Right atrium auricular region (tissue), 2 donors: ENCODE results near the gene KLK1. TPM values are rescaled to one million over a fixed set of nuclear protein-coding genes. Genes with fewer than 3 reads are reported as not detected.

Experiments
- DNase-seq: peaks from one replicate; pipeline ENCODE4 v3.0.0-alpha.2; 2019; ENCODE audit warnings: low spot score
- H3K27ac ChIP-seq, 2 donors: fragments of 200-600 bp; sonication (generic); 1 replicate in 1 of 2; 2 replicates in 1 of 2; pipeline ENCODE4 v1.5.1; 2016 to 2019
- H3K27me3 ChIP-seq, 2 donors: fragments of 200-600 bp; sonication (generic); one replicate each; pipeline versions ENCODE4 v1.5.1 to v1.6.0; 2017 to 2019
- H3K36me3 ChIP-seq: fragments of 200-600 bp; sonication (generic); one replicate; pipeline ENCODE4 v1.5.1; 2016
- H3K4me1 ChIP-seq, 2 donors: fragments of 200-600 bp; sonication (generic); one replicate each; pipeline versions ENCODE4 v1.5.1 to v1.6.0; 2017 to 2019
- H3K4me3 ChIP-seq, 2 donors: fragments of 200-600 bp; sonication (generic); 1 replicate in 1 of 2; 2 replicates in 1 of 2; pipeline ENCODE4 v1.5.1; 2017 to 2019; ENCODE audit warnings: mild to moderate bottlenecking in 1 of 2, moderate library complexity in 1 of 2
- H3K9me3 ChIP-seq, 2 donors: fragments of 200-600 bp; sonication (generic); one replicate each; pipeline ENCODE4 v1.5.1; 2019
- total RNA-seq, 2 donors: library from RNA; depleted of rRNA; stranded (reverse); fragments of >200 nt; gene quantifications; one replicate each; pipeline ENCODE4 v1.1.0, GENCODE V29; 2016
- TF ChIP-seq, protein P1 (sequence below), 2 donors: fragments of 200-600 bp; sonication (generic); IDR thresholded peaks; one replicate each; pipeline ENCODE4 v1.5.1; 2019; ENCODE audit warnings: antibody characterized with exemption in 2 of 2

Gene KLK1
- total RNA-seq, 2 donors from 2014 or later: 0.51 TPM; not detected in 1

DNA sequence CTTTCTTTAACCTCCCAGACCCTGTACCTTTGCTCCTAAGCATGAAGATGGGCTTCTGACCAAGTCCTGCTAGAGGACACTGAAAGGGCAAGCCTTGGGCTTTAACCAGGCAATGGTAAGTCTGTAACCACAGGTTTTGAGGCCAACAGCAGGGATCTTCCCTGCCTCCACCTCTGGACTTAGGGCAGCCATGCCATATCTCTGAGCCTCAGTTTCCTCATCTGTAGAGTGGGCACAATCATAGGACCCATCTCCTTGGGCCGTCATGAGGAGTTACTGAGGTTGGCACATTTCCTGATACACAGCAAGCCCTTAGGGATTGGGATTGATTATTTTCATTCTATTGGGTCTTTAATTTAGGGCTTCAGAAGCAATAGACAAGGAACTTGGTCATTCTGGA, 14.7 kb downstream of the KLK1 start:
- DNase-seq: no peak
- Histone ChIP-seq H3K36me3 (no peaks in the 10 kb centered on the region), H3K27me3 (no peaks in the 10 kb centered on the region), H3K9me3 (no peaks in the 10 kb centered on the region), H3K4me3 (no peak overlapping the region), H3K27ac (no peak overlapping the region), H3K4me1 (peaks cover 0 to 2% of the 10 kb centered on the region in 2 donors)
- TF ChIP-seq, protein P1, sequence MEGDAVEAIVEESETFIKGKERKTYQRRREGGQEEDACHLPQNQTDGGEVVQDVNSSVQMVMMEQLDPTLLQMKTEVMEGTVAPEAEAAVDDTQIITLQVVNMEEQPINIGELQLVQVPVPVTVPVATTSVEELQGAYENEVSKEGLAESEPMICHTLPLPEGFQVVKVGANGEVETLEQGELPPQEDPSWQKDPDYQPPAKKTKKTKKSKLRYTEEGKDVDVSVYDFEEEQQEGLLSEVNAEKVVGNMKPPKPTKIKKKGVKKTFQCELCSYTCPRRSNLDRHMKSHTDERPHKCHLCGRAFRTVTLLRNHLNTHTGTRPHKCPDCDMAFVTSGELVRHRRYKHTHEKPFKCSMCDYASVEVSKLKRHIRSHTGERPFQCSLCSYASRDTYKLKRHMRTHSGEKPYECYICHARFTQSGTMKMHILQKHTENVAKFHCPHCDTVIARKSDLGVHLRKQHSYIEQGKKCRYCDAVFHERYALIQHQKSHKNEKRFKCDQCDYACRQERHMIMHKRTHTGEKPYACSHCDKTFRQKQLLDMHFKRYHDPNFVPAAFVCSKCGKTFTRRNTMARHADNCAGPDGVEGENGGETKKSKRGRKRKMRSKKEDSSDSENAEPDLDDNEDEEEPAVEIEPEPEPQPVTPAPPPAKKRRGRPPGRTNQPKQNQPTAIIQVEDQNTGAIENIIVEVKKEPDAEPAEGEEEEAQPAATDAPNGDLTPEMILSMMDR (IDR thresholded peaks at IDR 0.05): no peak

DNA sequence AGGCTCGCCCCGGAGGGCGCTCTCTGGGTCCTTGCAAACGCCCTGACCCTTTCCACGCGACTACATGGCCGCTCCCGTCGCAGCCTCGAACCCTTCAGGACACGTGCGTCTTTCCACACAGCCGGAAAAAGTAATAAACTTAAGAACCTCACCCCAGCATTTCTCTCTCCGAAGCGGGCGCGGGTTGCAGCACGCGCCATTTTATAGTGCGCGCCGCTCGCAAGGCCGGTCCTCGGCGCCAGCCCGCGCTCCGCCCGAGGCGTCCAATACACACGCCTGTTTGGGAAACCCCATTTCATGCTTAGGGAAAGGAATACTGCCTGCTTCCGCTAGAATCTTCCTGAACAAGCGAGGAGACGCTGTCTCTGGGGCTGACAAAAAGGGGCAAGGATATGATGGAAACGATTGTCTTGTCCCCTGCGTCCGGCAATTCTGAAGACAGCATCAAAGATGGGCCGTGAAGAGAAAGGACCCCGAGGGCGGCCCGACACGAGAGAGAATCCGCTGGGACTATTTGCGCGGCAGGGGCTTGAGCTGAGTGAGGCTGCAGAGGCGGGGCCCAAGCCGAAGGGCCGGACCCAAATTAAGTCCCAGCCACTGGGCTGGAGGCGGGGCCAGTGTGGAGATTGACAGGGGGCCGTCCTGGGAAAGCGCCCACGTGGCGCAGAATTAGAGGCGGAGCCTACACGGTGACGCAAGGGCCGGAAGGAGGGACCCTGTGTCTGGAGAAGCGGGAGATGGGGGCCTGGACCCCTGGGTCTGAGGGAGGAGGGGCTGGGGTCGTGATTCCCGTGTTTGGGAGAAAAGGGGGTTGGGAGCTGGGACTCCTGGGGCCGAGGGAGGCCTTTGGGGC, 18.9 kb downstream of the KLK1 start:
- Histone ChIP-seq H3K36me3 (peaks cover 11% of the 10 kb centered on the region), H3K4me1 (peaks cover 0 to 20% of the 10 kb centered on the region in 2 donors), H3K27ac (peak overlapping the region; percentile 88 to 96), H3K27me3 (no peaks in the 10 kb centered on the region), H3K4me3 (peak overlapping the region; percentile 77 to 96), H3K9me3 (no peaks in the 10 kb centered on the region)
- DNase-seq: peak; percentile 98
- TF ChIP-seq, protein P1 (IDR thresholded peaks at IDR 0.05): no peak

DNA sequence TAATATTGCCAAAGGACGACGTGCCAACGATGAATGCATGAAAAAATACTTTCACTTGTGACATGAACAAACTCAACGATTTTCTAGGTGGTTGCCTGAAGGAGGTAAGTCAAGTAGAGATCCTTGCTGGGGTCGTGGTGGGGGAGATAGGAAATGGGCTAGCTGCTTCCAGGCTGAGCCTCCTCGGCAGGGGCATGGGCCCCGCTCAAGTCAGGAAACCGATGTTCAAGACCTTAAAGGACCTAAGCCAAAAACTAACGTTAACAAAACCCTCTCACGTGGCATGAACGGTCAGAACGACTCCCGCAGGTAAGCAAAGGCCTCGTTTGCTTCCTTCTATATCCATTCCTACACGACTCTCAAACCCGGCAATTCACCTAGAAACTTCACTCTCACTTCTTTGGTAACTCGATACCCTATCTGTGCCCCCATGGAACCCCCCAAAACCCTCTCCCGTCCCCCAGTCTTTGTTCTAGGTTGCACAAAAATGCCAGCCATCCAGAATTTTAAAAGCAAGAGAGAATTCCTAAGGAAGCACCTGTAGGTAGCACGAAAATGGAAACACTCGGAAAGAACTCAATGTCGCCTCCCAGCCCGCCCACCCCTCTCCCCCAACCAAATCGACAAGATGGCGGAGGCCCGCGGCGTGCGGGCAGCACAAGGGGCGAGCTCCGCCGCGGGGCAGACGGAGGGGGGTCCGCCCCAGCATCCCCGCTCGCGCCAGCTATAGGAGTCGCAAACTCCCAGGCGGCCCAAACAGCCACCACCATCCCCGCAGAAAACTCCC, 19.8 kb downstream of the KLK1 start:
- Histone ChIP-seq H3K9me3 (no peaks in the 10 kb centered on the region), H3K4me3 (peak overlapping the region; percentile 77 to 96), H3K27ac (peak overlapping the region; percentile 88 to 96), H3K36me3 (peaks cover 11% of the 10 kb centered on the region), H3K27me3 (no peaks in the 10 kb centered on the region), H3K4me1 (peaks cover 0 to 20% of the 10 kb centered on the region in 2 donors)
- TF ChIP-seq, protein P1 (IDR thresholded peaks at IDR 0.05): no peak
- DNase-seq: no peak

DNA sequence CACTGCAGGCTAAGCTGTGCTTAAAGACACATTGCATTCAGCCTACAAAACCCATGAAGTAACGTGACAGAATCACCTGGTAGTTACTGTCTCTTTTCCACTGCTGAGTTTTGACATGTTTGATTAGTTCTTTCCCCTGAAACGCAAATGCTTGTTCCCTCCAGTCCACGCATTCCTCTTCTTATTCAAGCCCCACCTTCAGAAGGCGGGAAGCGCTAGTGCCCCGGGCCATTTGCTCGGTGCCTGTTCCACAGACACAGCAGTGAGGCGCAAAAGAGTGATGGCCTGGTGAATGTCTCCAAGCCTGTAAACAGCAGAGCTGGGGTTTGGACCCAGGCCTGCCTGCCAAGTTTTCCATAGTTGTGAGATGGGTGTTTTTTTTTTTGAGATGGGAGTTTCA, 22.5 kb downstream of the KLK1 start:
- H3K36me3 ChIP-seq: peaks cover 24% of the 10 kb centered on the region
- peaks cover 0 to 20% of the 10 kb centered on the region in 2 donors for H3K4me1 ChIP-seq
- no peak overlapping the region for H3K27ac ChIP-seq
- no peak for DNase-seq
- no peaks in the 10 kb centered on the region for H3K27me3 ChIP-seq
- TF ChIP-seq, protein P1 (IDR thresholded peaks at IDR 0.05): no peak
- no peaks in the 10 kb centered on the region for H3K9me3 ChIP-seq
- no peak overlapping the region for H3K4me3 ChIP-seq

DNA sequence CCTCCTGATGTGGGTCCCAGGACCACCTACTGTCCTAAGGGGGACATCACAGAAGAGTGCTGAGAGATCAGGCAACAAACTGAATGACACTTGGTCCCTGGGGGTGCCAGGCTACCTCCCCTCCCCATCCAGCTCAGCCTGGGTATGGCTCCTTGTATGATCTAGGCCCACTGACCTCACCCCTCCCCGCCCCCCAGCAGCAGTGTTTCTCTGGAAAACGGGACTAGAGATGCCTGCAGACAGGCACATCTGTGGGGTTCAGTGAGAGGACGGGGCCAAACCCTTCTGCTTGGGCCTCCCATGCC, 24.1 kb downstream of the KLK1 start:
- no peak overlapping the region for H3K27ac ChIP-seq
- no peak overlapping the region for H3K4me3 ChIP-seq
- TF ChIP-seq, protein P1 (IDR thresholded peaks at IDR 0.05): no peak
- H3K36me3 ChIP-seq: peaks cover 24% of the 10 kb centered on the region
- H3K27me3 ChIP-seq: no peaks in the 10 kb centered on the region
- no peaks in the 10 kb centered on the region for H3K9me3 ChIP-seq
- DNase-seq: no peak
- peaks cover 0 to 20% of the 10 kb centered on the region in 2 donors for H3K4me1 ChIP-seq
